Gastrocnemius medialis (tissue), 4 donors: ENCODE results near the gene KLHL7.

Experiments
- CTCF ChIP-seq, 5 experiments: fragments of 450-650 bp in 3 of 5; fragments of 200-600 bp in 2 of 5; sonication (generic) in 2 of 5; IDR thresholded peaks in 4 of 5; conservative IDR thresholded peaks in 1 of 5; 1 replicate in 4 of 5; 2 replicates in 1 of 5; pipeline ENCODE4 v1.5.1; 2016 to 2019; ENCODE audit warnings: antibody characterized with exemption in 5 of 5, mild to moderate bottlenecking in 3 of 5, moderate library complexity in 3 of 5
- POLR2A ChIP-seq, 2 donors: fragments of 450-650 bp; IDR thresholded peaks; one replicate each; pipeline ENCODE4 v1.6.1; 2017; ENCODE audit warnings: antibody characterized with exemption in 2 of 2, mild to moderate bottlenecking in 2 of 2, moderate library complexity in 2 of 2

GRCh38 chr7:23183279-23184012 lies 77.9 kb downstream of the KLHL7 start:
- TF ChIP-seq POLR2A (IDR thresholded peaks at IDR 0.05): no peak
- no peak for TF ChIP-seq CTCF (IDR thresholded peaks at IDR 0.05 in 4 of 5, conservative IDR thresholded peaks at IDR 0.05 in 1 of 5)
